AML-193 (cell line): ENCODE measurements around the gene NFATC2.

Experiments used
- DNase-seq, 2 experiments: peaks; one replicate each; lab custom pipeline; 2025; lab: John Stamatoyannopoulos, UW

NFATC2 gene

GRCh38 chr20:51450984-51451383 is 91.5 kb downstream of the NFATC2 start:
- DNase-seq = no peak

GRCh38 chr20:51450221-51450712 is 92.3 kb downstream of the NFATC2 start:
- DNase-seq = no peak

DNA sequence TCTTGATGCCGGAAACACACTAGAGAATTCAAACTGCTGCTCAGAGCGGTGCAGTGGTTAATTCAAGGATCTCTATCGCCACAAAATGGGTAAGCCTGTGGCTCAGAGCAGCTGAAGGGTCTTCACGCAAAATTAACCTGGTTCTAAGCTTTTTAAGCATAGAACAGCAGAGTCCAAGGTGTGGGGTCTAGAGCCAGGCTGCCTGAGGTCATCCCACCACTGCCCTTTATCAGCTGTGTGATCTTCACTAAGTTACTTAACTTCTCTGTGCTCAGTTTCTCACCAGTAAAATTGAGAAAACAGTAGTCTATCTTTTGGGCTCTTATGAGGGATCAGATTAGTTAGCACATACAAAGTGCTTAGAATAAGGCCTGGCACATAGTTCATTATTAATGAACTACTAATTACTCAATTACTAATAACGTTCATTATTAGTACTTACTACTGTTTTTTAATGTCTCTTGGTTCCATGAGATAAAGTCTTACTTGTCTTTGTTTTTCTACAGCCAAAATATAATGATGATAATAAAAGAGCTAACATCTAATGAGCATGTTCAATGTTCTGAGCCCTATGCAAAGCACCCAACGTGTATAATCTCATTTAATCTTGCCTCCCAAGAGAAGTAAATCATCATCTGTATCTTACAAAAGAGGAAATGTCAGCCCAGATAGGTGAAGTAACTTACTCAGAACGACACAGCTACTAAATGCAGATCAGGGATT is 92.9 kb downstream of the NFATC2 start:
- no peak for DNase-seq

GRCh38 chr20:51447765-51448148 is 94.8 kb downstream of the NFATC2 start:
- no peak for DNase-seq

GRCh38 chr20:51447097-51447764 is 95.3 kb downstream of the NFATC2 start:
- no peak for DNase-seq

DNA sequence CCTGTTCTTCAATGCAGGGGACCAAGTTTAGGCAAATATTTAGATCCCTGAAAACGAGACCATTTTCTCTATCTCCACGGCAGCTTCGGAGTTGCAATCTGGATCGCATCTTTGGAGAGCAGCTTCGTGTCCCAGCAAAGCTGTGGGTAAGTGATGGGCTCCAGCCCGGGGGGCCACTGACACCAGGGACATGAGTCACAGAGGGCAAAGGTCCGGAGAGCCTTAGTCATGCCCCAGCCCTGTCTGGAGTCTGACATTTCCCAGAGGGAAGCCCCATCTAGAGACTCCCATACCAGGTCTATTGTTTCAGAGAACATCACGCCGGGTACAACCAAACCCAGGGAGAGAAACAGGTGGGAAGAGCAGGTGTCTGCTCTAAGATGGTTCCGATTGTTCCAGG is 95.9 kb downstream of the NFATC2 start:
- no peak for DNase-seq

GRCh38 chr20:51446230-51446629 is 96.3 kb downstream of the NFATC2 start:
- no peak for DNase-seq

DNA sequence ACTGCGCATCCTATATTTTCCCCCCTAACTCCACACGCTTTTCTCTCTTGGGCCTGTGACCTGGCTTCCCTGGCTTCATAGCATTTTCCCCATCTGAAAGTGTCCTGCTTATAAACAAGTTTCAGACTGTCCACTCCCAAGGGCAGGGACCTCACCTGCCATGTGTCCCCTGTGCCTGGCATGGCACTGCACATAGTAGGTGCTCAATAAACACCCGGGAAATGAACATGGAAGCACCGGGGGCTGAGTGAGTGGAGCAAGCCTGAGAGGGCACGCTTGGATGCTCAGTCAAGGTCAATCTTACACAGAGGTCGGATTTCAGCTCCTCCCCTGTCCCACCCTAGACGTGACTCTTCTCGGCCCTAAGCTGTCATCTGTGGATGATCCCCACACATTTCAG is 96.9 kb downstream of the NFATC2 start:
- no peak for DNase-seq

DNA sequence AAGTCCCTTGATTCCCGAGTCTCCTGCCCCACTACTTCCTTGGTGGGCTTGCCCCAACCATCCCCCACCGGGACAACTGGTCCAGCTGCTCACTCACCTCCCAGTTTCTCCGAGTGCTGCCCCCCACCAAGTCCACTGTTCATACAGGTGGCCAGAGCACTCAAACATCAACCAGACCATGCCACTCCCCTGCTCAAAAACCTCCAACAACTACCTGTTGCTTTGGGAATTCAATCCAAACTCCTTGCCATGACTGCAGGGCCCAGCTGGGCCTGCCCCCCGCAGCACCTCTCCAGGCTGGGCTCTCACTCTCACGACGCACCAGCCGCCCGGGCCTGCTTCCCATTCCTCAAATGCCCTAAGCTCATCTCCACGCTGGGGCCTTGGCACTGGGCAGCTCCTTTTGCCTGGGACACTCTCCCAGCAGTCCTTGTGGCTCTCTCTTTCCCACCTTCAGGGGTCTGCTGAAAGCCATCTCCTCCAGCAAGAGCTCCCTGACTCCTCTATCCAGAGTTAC is 97.5 kb downstream of the NFATC2 start:
- DNase-seq = no peak

DNA sequence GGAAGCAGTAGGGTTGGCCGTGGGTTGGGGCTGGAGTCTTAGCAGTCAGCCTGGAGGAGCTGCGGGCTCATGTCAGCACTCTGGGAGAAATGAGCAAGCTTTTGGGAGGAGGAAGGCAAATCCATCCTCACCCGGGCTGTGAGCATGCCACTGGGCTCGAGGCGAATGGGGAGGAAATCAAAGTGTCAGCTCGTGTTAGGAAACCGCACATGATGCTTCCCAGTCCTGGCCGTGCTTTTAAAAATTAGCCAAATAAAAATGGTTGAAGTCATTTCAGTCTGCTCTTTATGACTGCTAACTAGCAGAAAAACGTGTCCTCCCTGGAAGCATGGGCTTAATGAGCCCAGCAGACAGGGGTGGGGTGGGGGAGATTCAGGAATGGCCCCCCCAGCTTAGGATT is 98.1 kb downstream of the NFATC2 start:
- DNase-seq = no peak

GRCh38 chr20:51442602-51443001 is 99.9 kb downstream of the NFATC2 start:
- no peak for DNase-seq

- DNase-seq = no peak
Measured at GRCh38 chr20:51440589-51440988, 101.9 kb downstream of the NFATC2 start.

DNA sequence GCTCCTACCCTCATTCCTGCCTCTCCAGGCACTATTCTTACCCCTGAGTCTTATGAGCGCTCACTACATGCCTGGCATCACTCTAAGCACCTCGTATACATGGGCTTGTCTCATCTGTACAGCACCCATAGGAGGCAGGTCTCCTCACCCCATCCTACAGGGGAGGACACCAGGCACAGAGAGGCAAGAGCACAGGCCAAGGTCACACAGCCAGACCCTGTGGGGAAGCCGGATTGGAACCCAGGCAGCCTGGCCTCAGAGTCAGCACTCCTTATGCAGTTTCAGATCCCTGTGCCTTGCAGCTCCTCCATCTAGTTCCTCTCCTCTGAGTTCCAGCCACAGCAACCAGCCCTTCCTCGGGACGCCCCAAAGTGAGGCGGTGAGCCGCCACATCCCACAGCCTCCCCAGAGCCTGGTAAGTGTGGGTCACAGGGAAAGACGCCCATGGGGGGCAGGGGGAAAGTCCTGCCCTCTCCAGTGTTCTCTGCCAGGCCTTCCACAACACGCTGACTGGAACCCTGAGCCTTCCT is 103.3 kb downstream of the NFATC2 start:
- no peak for DNase-seq

DNA sequence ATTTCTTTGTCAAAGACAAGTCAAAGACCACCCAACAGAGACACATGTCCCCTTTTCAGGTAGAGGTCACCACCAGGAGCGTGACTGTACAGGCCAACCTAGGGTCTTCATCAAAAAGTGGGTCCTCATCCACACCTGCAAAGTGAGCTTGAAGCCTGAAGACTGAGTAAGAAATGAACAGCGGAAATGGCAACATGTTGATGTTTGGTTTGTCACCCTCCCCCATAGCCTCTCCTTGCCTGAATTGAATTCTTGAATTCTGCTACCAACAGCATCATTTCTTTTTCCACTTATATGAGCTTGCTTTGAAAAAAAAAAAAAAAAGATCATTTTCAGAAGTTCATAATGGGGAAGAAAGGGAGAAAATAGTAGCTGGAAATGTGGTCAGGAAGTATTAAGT is 104.4 kb downstream of the NFATC2 start:
- no peak for DNase-seq

DNA sequence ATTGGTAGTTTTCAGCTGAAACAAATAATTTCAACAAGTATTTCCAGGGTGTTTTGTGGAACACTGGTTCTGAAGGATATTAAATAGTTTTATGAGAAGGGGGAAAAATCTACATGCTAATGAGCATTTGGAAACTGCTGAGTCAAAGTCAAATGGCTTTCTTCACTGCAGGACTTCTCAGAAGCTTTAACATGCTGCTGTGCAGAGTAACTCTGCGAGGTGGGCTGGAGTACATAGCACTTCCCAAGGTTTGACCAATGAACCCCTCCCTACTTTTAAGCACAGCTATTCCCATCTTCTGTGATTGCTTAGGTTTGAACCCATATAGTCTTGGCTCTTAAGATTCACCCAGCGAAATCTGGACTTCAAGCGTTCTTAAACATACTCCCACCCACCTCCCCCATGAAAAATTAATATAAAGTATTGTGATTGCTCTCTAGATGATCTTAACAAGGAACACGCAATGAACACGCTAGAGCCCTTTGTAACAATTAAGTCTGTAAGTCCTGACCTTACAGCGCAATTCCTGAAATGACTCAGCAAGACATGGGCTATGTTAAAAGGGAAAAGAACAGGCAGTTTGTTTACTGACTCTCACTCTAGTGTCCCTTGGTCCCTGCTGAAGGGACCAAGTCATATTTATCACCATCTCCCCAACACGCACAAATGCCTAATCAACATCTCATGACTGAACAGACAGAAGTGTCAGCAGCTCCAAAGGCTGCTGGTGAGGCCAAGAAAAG is 105.2 kb downstream of the NFATC2 start:
- no peak for DNase-seq

DNA sequence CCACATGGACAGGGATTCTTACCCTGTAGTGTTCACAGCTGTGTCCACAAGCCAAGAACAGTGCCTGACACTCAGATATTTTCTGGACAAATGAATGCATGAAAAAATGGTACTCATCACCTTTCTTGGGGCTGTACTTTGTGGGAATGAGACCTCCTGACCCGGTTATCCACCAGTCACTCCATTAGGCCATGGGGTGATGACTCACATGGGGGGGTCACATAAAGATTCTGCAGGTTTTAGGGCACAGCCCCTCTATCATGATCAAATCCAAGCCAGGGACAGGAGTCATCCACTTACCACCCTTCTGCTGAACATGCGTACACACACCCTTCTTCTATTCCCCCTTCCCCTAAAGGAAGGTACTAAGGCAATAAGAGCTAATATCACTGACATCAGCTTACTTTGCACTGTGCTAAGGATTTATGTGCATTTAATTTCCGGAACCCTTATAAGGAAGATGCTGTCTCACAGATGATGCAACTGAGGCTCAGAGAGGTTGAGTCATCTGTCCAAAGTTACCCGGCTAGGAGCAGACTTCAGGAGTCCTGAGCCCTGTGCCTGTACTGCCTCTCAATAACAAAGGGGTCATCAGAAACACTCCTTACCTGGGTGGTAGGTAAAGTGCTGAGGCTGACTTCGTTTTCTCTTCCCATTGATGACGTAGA is 107.8 kb downstream of the NFATC2 start:
- DNase-seq = no peak

- DNase-seq = no peak
Measured at GRCh38 chr20:51434026-51434425, 108.5 kb downstream of the NFATC2 start.

DNA sequence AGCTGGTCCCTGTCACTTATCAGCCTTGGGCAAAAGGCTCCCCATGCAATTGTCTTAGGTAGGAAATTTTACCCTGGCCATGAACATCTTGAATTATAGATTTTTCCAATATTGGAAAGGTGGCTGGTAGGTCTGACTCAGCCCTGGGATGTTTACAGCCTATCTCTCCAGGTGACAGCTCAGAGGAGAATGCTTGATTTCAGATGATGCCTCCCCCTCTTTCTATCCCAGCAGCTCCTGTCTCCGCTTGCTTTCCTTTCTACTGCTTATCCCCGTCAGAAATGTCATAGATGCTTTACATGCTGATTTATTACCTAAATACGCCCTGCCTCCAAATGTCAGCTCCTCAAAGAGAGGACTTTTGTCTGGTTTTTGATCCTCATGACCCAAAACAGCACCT is 109.6 kb downstream of the NFATC2 start:
- DNase-seq = no peak

GRCh38 chr20:51432251-51432784 is 110.2 kb downstream of the NFATC2 start:
- no peak for DNase-seq

GRCh38 chr20:51431321-51431720 is 111.2 kb downstream of the NFATC2 start:
- DNase-seq = no peak

DNA sequence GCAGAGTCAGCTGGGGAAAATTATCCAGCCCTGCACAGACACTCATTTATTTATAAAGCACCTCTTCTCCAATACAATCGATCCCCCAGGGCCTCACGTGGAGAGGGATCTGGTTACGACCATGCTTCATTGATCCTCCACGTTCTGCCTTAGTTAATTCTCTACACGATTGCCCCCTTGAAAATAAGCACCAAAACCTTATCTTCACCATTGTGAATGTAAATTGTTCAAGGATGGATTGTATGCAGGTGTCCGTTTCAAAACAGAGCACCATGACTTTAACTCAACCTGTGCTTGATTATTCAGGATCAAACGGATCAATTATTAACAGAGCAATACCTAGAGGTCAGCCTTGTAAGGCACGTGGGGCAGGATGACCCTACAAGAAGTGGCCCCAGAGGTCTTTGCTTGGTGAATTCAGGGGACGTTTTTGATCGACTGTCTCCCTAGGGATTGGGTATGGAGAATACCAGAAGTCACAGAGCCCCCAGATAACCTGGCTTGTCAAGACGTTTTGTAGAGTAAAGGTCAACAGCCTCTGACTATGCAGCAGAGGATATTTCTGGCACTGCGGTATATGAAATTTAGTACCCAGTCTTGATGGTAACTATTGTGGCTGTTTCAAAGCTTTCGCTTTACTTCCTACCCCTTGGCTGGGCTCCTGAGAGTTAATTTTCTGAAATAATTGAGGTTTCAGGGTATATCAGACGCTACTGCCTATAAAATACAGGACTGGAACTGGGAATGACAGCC is 112.1 kb downstream of the NFATC2 start:
- DNase-seq = no peak
